Duodenal mucosa (tissue), 2 donors: ENCODE data around the gene FSIP1.

ENCODE experiments used
- H3K27ac ChIP-seq: one replicate; pipeline ENCODE4 v1.7.0; 2013; ENCODE audit warnings: low read depth, low read length
- H3K27me3 ChIP-seq, 2 donors: one replicate each; pipeline ENCODE4 v1.7.0; 2013; ENCODE audit warnings: low read length in 2 of 2, control low read depth in 1 of 2; ENCODE audit not compliant: insufficient read depth in 2 of 2, control insufficient read depth in 1 of 2
- H3K36me3 ChIP-seq, 2 donors: one replicate each; pipeline ENCODE4 v1.7.0; 2013; ENCODE audit warnings: low read length in 2 of 2, control low read depth in 1 of 2; ENCODE audit not compliant: insufficient read depth in 2 of 2, control insufficient read depth in 1 of 2
- H3K4me1 ChIP-seq, 2 donors: one replicate each; pipeline ENCODE4 v1.7.0; 2013; ENCODE audit warnings: low read length in 2 of 2, control low read depth in 1 of 2; ENCODE audit not compliant: insufficient read depth in 2 of 2, control insufficient read depth in 1 of 2
- H3K4me3 ChIP-seq, 2 donors: one replicate each; pipeline ENCODE4 v1.7.0; 2013; ENCODE audit warnings: low read length in 2 of 2, low read depth in 1 of 2
- H3K9ac ChIP-seq, 2 donors: one replicate each; pipeline ENCODE4 v1.7.0; 2013; ENCODE audit warnings: low read length in 2 of 2, low read depth in 1 of 2
- H3K9me3 ChIP-seq, 2 donors: one replicate each; pipeline ENCODE4 v1.7.0; 2013; ENCODE audit warnings: low read length in 2 of 2, control low read depth in 1 of 2; ENCODE audit not compliant: control insufficient read depth in 1 of 2

The FSIP1 gene

GRCh38 chr15:39793923-39794322, 11.3 kb upstream of the FSIP1 start:
- H3K9me3 ChIP-seq: no peaks in the 10 kb centered on the region
- H3K9ac ChIP-seq: no peak overlapping the region
- H3K27me3 ChIP-seq: no peaks in the 10 kb centered on the region
- H3K4me1 ChIP-seq: no peaks in the 10 kb centered on the region
- no peak overlapping the region for H3K27ac ChIP-seq
- H3K4me3 ChIP-seq: no peak overlapping the region
- no peaks in the 10 kb centered on the region for H3K36me3 ChIP-seq

- Histone ChIP-seq H3K27ac (no peak overlapping the region), H3K9ac (no peak overlapping the region), H3K9me3 (no peaks in the 10 kb centered on the region), H3K36me3 (no peaks in the 10 kb centered on the region), H3K4me1 (no peaks in the 10 kb centered on the region), H3K27me3 (no peaks in the 10 kb centered on the region), H3K4me3 (no peak overlapping the region)
These were observed 10.2 kb upstream of the FSIP1 start for GRCh38 chr15:39792844-39793335.

- no peaks in the 10 kb centered on the region for H3K36me3 ChIP-seq
- H3K27me3 ChIP-seq: no peaks in the 10 kb centered on the region
- H3K9ac ChIP-seq: no peak overlapping the region
- no peaks in the 10 kb centered on the region for H3K9me3 ChIP-seq
- H3K27ac ChIP-seq: no peak overlapping the region
- H3K4me3 ChIP-seq: no peak overlapping the region
- no peaks in the 10 kb centered on the region for H3K4me1 ChIP-seq
These were observed 9.6 kb upstream of the FSIP1 start for GRCh38 chr15:39792025-39792843.

- Histone ChIP-seq H3K4me3 (no peak overlapping the region), H3K27me3 (no peaks in the 10 kb centered on the region), H3K4me1 (no peaks in the 10 kb centered on the region), H3K9ac (no peak overlapping the region), H3K27ac (no peak overlapping the region), H3K9me3 (no peaks in the 10 kb centered on the region), H3K36me3 (no peaks in the 10 kb centered on the region)
These were observed 7.1 kb upstream of the FSIP1 start for GRCh38 chr15:39789736-39790135.

- Histone ChIP-seq H3K27me3 (no peaks in the 10 kb centered on the region), H3K9ac (no peak overlapping the region), H3K4me1 (peaks cover 2 to 4% of the 10 kb centered on the region in 2 donors), H3K9me3 (no peaks in the 10 kb centered on the region), H3K4me3 (no peak overlapping the region), H3K27ac (no peak overlapping the region), H3K36me3 (no peaks in the 10 kb centered on the region)
These were observed 6.3 kb upstream of the FSIP1 start for GRCh38 chr15:39788800-39789565.

GRCh38 chr15:39788108-39788507, 5.5 kb upstream of the FSIP1 start:
- peaks cover 9 to 12% of the 10 kb centered on the region in 2 donors for H3K4me1 ChIP-seq
- H3K27me3 ChIP-seq: no peaks in the 10 kb centered on the region
- no peaks in the 10 kb centered on the region for H3K9me3 ChIP-seq
- no peak overlapping the region for H3K27ac ChIP-seq
- H3K9ac ChIP-seq: no peak overlapping the region
- H3K4me3 ChIP-seq: no peak overlapping the region
- no peaks in the 10 kb centered on the region for H3K36me3 ChIP-seq

- H3K9ac ChIP-seq: no peak overlapping the region
- H3K9me3 ChIP-seq: no peaks in the 10 kb centered on the region
- H3K27me3 ChIP-seq: no peaks in the 10 kb centered on the region
- H3K27ac ChIP-seq: no peak overlapping the region
- H3K36me3 ChIP-seq: no peaks in the 10 kb centered on the region
- no peak overlapping the region for H3K4me3 ChIP-seq
- peaks cover 9 to 12% of the 10 kb centered on the region in 2 donors for H3K4me1 ChIP-seq
These were observed 4.8 kb upstream of the FSIP1 start for GRCh38 chr15:39787479-39787878.

- no peaks in the 10 kb centered on the region for H3K9me3 ChIP-seq
- no peak overlapping the region for H3K27ac ChIP-seq
- H3K27me3 ChIP-seq: no peaks in the 10 kb centered on the region
- no peak overlapping the region for H3K9ac ChIP-seq
- H3K4me3 ChIP-seq: no peak overlapping the region
- peaks cover 9 to 16% of the 10 kb centered on the region in 2 donors for H3K4me1 ChIP-seq
- H3K36me3 ChIP-seq: no peaks in the 10 kb centered on the region
These were observed 3.9 kb upstream of the FSIP1 start for GRCh38 chr15:39786447-39787056.

GRCh38 chr15:39785841-39786240, 3.2 kb upstream of the FSIP1 start:
- Histone ChIP-seq H3K27me3 (no peaks in the 10 kb centered on the region), H3K36me3 (no peaks in the 10 kb centered on the region), H3K9ac (no peak overlapping the region), H3K9me3 (no peaks in the 10 kb centered on the region), H3K4me1 (peaks cover 9 to 16% of the 10 kb centered on the region in 2 donors), H3K27ac (no peak overlapping the region), H3K4me3 (no peak overlapping the region)

- Histone ChIP-seq H3K4me3 (no peak overlapping the region), H3K4me1 (peaks cover 9 to 16% of the 10 kb centered on the region in 2 donors), H3K36me3 (no peaks in the 10 kb centered on the region), H3K9me3 (no peaks in the 10 kb centered on the region), H3K9ac (no peak overlapping the region), H3K27me3 (no peaks in the 10 kb centered on the region), H3K27ac (no peak overlapping the region)
These were observed 2.5 kb upstream of the FSIP1 start for GRCh38 chr15:39785139-39785538.
